Stimulated activated CD4-positive, alpha-beta T cell treated with anti-CD3 and anti-CD28 coated beads, Interleukin-4, amount 100 ng/mL, for 24 hours (primary cell): ENCODE measurements around the gene HOXC13.

Experiments used
- DNase-seq: peaks from one replicate; pipeline ENCODE4 v3.0.0-alpha.2; 2020

HOXC13 gene

DNA sequence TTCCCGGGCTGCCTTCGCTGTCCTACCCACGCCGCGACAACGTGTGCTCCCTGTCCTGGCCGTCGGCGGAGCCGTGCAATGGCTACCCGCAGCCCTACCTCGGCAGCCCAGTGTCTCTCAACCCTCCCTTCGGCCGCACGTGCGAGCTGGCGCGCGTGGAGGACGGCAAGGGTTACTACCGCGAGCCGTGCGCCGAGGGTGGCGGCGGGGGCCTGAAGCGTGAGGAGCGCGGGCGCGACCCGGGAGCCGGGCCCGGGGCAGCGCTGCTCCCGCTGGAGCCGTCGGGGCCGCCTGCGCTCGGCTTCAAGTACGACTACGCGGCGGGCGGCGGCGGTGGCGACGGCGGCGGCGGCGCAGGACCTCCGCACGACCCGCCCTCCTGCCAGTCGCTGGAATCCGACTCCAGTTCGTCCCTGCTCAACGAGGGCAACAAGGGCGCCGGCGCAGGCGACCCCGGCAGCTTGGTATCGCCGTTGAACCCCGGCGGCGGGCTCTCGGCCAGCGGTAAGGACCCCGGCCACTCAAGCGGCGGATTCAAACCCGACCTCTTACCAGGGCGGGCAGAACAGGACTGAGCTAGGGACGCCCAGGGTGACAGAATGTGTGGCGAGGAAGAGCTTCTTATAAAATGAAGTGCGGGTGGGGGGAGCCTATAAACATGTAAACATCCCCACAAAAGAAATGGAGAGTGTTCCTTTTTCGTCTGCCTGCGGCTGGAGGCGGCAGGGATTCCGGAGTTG is 16.6 kb downstream of the HOXC13 start:
- no peak for DNase-seq

DNA sequence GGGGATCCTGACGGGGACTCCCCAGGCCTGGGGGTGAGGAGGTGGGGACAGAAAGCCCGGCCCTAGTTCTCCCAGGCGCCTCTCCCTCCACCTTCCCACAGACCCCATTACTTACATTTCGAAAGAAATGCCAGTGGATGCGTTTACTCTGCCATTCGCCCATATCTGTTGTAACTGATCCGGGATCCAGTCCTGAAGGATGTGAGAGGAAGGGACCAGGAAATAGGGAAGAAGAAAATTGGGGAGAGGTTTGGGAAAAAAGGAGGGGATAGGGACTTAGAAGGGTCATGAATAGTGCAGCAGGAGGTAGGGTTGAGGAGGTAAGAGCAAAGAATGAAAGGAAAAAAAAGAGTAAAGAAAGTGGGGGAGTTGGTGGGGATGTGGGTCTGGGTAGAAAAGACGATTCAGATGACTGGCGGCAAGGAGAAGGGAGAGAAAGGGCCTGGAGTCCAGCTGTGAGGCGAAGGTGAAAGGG is 17.2 kb downstream of the HOXC13 start:
- no peak for DNase-seq

DNA sequence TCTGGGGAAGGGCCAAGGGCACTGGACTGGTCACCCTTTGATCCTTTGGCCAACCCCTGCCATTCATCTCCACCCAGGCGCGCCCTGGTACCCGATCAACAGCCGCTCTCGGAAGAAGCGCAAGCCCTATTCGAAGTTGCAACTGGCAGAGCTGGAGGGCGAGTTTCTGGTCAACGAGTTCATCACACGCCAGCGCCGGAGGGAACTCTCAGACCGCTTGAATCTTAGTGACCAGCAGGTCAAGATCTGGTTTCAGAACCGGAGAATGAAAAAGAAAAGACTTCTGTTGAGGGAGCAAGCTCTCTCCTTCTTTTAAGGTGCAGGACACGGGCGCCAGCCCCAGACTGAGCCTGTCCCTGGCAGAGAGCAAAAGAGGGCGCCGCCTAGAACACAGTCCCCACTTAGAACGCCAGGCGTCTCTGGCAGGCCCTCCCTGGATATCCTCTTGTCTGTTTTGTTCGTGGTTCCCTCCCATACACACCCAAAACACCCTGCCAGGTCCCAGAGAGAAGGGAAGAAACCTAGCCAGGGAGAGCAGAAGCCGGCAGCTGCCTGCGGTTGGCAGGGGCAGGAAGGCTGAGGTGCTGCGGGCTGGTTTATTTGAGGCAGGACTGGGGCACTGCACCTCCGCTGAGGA is 17.7 kb downstream of the HOXC13 start:
- DNase-seq: no peak

DNA sequence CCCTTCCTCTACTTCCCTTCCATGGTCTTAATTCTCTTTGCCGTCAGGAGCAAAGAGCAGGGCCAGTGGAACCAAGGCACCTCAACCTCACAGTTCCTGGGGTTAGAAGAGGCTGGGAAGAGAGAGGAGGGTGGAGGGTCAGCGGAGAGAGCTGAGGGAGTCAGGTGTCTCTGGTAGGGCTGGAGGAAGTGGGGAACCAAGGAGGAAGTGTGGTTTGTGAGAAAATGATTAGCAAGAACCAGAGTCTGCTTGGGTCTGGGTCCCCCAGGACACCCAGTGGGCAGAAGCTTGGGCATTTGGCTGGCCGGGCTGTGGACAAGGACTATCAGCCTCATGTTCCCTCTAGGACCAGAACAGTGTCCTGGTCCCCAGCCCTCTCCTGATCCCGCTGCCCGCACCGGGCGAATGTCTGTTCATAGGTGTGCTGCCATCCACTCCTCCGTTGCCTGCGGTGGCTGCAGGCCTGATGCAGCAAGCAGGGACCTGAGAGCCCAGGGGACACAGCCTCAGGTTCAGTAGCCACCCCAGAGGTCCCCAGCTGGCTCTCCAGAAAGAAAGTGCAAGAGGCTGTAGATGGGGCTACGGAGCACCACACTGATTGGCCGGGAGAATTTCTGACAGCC is 18.4 kb downstream of the HOXC13 start:
- DNase-seq: no peak

DNA sequence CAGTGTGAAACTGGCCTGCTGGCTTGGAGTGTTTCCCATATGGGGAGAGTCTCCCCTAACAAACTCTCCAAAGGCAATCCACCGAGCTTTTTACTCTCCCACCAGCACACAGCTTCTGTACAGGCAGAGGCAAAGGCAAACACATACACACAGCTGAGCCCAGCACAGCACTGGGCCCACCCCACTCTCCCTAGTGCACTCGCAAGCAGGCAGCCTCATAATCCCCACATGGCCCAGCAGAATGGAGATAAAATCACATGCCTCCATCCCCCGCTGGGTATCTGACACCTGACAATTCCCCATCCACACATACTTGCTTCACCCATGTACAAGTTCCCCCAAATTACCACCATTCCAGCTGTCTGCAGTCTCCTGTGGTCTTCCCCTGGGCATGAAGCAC is 19.5 kb downstream of the HOXC13 start:
- no peak for DNase-seq

DNA sequence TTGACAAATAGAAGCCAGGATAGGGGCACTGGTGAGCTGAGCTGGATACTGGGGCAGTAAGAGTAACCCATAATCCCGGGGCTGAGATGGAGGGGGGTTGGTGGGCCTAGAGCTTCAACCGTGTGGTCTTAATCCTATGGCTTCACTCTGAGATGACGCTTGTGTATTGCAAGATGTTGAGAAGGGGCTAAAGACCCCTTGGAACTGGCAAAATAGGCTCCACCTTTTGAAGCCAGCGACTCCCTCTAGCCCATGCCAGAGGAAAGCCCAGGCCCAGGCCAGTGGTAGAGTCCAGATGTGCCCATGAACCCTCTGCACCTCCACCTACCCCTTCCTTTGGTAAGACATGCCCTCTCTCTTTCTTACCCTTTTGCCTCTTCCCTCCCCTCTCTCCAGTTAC is 20.7 kb downstream of the HOXC13 start:
- no peak for DNase-seq

DNA sequence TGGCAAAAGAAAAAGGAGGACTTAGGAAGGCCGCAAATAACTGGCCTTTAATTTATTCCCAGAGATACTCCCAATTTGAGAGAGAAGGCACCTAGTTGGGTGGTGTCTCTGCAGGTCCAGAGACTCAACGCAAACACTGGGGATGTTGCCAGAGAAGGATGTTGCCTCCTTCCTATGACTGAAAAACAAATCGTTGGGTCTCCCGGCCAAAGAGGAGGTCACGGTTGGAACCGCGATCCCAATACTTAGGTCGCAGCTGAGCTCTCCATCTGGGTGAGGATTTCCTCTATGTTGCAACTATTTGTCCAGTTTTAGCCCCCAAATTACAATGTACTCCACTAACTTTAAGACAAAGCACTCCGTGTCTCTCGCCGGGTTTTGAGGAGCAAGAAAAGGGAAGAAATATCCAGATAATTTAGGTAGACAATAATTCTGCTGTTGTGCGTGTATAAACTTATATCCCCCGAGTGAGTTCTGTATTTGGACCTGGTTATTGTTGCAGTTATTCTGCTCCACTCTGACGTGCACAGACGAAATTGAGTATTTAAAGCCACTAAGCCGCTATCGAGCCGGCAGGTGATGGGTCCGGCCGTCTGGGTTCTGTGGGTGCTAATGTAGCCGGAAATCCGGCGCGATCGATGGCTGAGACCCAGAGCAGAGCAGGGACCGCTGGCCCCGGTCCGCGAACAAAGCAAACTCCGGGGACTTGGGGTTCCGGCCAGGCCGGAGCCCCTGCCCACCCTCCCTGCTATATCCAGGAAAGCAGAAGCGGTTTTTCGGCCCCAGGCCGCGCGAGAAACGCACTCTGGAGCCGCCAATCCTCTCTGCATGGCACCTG is 21.8 kb downstream of the HOXC13 start:
- no peak for DNase-seq

DNA sequence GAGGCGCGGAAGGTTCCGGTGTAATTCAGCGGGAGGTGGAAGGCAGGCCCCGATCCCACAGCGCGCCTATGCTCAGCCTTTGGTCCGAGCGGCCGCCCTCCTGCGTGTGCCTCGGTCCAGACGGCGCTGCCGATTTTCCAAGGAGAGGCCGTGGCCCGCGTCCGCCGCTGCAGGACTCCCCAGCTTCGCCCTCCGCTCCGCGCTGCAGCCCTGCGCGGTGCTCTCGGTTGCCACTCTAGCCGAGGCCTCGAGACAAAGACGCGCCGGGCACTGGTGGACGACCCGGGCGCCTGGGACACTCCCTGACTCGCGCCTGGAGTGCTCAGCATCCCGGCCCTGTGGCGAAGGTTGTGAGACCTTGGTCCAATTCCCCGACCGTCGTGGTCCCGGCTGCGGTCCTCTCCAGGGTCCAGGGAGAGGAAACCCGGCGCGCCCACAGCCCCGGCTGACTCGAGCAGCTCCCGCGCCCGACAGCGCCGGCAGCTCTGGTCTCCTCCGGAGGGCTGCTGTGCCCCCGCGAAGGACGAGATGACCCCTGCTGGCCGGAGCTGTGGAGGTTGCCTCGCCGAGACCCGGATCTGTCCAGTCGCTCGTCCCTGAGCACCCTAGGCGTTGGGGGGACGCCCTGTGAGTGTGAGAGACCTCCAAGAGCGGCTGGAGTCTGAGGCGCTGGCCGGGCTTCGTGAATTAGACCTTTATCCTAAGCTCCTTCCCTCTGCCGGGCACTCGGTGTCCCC is 22.6 kb downstream of the HOXC13 start:
- DNase-seq: no peak

DNA sequence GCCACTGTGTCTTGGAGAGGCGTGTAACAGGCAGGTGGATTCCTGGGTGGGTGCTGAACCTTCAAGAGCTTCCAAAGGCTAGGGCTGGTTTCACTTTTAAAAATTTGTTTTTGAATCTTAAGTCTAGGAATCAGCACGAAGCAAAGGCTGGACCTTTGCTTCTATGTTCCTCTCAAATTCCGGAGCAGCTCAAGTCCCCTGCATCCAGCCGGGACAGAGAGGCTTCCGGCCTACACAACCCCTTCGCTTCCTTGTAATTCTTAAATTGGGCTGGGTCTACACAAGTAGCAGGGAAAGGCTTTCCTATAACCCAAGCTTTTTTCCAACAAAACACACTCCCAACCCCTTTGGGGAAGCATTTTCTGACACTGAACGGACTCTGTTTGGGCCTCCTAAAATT is 24.4 kb downstream of the HOXC13 start:
- no peak for DNase-seq

DNA sequence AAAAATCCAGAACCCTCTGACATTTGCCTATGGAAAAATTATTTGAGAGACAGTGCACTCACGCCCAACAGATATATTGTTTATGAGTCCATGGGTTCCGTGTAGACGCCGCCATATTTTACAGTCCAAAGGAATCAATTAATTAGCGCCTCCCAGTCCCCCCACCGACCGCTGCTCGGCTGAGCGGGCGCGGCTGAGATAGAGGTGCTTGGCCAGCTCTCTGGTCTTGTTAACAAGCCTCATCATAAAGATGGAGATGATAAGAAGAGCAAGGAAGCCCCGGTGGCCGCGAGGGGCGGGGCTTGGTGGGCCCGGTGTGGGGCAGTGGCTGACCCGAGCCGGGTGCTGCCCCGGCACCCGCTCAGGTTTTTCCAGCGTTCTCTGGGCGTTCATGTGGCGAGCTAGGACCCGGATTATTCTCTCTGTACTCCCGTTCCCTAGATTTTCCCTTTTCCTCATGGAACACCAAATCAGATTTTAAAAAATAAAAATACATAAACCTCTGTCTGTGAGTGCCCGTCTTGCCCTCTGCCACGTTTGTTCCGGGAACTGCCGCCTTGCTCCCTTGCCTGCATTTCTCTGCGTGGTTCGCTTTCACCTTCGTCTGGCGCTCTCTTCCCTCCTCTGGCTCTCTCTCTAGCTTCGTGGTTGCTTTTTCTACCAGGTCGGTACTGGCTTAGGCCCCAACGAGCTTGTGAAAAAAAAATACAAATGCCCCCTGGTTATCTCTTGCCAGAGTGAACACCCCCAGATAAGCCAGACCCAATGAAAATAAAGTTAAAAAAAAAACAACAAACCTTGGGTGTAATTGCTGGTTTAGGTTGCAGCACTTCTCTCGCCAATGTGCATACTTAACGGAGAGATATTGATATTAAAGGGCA is 25.0 kb downstream of the HOXC13 start:
- no peak for DNase-seq

DNA sequence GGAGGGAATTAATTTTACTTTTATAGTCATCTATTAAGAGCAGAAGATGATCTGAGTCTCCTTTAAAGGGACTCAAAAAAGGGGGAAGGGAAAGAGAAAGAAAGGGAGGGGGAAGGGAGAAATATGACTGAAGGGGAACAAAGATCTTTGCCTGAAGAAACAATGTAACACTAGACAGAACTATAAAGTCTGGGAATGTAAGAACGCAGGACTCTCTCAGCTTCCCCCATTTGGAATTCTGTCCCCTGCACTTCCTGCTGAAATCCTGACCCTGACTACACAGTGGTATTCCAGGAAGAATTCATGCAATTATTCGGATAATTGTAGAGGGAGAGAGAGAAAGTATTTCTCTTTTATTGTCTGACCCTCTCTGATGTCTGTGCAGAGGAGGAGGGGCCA is 25.7 kb downstream of the HOXC13 start:
- no peak for DNase-seq

DNA sequence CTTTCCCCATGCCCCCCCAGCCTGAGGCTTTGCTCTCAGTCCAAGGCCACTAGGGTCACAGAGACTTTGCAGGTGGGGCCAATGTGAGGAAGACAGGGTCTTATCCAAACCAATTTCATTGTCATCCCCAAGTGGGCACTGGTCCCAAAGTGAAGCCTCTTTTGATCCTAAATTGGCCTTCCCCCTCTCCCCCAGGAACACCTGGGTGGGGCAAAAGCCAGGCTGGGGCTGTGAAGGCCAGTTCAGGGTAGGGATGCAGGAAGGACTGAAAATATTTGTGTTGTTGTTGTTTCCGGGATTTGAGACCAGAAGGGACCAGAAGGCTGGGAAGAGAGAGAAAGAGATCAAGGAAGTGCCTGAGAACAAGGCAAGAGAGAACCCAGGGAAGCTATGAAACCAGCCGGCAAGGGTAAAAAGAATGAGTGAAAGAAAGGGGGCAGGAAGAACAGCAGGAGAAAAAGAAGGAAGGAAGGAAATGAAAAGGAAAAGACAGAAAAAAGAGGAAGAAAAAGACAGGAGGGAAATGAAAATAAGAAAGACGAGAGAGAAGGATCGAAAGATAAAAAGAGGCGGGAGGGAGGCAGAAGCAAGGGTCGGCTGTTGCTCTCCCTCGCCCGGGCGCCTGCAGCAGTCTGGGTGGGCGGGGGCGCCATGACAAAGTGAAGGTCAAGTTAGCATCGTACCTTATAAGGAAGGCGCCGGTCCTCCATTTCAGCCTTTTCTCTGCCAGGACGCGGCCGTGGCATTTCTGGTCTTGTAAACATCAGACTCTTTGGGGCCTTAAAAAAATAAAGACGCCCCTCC is 26.9 kb downstream of the HOXC13 start:
- no peak for DNase-seq

DNA sequence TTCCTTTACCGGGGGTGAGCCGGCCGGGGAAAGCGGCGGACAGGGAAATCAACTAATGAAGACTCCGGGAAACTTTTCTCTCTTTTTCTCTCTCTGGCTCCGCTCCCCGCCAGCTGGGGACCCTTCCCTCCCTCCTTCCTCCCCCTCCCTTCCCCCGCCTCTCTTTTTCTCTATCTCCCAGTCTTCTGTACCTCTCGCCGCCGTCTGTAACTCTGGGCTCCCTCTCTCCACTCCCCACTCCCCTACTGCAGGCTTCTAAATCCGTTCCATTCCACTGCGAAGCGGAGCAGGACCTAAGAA is 27.4 kb downstream of the HOXC13 start:
- DNase-seq: no peak

DNA sequence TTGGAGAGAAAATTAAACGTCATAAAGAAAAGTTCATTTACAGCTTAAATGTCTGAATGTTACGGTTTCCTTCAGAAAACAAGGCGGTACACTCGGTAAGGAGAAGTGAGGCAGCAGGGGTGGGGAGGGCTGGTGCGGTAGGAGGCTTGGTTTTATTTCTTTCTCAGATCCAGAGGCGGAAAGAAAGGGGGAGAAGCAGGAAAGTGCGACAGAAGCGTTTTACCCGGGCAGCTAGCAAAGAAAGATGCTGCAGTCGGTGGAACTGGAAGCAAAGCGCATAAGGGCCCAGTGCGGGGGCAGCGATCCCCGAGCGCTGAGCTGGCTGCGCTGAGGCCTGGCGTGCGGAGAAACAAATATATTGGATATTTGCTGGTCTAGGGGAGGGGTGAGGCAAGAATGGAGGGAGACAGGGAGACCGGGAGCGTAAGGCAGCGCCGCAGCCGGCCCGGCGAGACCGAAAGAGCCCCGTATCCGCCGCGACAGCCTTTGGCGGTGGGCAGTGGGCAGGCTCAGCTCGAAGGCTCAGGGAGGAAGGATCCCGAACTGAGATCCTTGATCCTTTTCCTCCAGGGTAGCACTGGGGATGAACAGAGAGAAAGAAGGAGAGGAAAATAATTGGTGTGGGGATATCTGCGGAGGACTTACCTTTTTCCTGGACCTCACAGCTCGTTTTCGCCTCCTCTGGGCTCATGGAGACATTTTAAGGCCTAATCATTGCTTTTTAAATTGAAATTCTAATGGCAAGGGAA is 27.9 kb downstream of the HOXC13 start:
- DNase-seq: no peak

DNA sequence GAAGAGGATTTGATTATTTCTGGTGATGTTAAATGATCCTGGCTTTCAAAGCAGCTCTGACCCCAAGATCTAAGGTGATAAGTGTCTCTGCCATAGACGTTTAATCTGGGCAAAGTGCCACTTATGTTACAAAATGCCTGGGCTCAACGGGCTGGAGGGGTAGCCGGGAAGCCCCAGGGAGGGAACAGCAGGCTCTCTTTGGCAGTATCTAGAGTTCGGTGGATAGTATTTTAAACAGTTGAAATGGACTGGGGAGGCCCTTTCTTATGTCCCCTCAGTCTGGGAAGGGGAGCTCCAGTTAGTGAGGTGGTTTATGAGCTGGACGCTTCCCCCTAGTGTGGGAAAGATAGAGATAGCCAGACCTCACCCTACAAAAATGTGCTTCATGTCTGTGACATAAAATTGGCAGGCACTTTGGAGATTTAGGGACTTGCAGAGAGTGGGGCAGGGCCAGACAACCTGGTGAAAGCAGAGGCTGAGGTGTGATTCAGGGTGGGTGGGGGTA is 28.8 kb downstream of the HOXC13 start:
- DNase-seq: no peak

DNA sequence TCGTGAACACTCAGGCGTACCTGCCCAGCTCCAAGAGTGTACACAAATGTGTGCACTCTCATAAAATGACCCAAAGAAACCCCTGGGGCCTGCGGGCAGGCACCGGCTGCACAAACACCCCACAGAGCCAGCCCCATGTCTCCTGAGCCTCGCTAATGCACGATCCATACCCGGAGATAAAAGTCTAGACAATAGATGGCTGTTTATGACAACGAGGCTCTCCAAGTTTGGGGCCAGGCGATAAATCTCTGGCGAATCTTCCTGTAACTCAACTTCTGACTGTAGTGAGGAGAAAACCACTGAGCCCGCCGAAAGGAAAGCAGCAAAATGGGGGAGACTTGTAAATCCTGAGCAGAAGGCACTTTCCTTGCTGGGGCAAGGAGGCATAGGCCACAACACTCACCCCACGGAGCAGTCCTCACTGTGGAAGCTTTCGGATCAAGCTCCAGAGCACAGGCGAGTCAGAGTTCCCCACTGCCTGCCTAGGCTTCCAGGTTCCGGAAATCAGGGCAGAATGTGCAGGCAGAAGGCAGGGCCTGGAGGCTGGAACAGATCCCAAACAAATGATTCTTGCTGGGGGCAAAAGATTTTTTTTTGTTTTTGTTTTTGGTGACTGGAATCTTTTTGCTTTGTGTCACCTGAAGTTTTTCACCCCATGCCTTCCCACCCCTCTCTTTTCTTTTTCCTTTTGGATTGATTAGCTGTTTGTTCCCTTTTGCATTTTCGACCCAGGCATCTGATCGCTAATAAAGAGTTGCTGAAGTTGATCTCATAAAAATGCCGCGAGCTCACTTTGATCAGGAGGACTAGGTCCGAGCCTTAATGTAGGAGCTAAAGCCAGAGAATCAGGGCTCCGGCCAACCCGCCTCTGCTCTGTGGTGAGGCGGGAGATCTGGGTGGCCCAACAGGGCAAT is 29.8 kb downstream of the HOXC13 start:
- no peak for DNase-seq

DNA sequence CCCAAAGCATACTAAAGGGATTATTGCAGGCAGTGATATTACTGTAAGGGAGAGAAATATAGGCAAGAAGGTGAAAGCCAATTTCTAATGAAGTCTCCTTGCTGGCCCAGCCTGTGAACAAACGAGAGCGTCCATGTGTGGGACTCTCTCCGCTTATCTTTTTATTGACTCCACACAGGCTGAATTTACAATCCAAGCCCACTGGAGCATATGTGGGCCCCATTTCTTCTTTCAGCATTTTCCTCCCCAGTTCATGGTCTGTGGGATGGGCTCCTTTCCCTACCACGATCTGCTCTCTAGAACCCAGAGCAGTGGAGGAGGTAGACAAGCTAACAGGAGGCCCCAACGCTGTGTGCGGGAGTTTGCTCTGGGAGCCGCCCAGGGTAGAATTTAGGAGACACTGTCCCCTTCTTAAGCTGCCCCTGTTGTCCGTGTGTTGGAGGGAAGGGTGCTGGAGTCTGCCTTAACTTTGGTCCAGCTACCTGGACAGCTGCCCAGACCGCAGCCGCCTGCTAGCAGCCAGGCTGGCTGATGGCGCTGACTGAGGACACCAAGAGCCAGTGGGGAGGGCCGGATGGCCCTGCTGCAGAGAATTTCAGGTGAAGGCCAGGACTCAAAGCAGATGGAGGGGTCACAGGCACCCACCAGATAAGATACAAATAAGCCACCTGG is 31.1 kb downstream of the HOXC13 start:
- no peak for DNase-seq

DNA sequence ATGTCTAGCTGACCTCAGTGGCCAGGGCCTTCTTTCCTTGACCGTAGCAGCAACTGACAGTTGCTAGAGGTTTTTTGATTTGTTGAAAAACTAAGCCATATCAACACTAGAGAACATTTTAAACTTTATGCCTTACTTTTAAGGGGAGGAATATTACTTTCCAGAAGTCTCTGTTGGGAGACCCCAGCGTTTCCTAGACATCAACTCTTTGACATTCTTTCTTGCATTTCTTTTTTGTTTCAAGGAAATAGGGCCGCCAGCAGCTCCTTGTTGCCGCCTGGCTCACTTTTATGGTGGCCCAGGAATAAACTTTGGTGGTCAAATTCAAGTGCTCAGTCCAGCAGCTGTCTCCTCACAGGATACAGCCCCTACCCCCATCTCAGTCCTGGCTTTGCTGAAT is 31.8 kb downstream of the HOXC13 start:
- no peak for DNase-seq
